SIG-M5 (cell line): ENCODE results near the gene KLF14.
A peak's percentile ranks its signal among the peaks of the same experiment; 100 is the strongest.
"Not testable (repeated sequence)": the region's sequence is repeated elsewhere in the genome, so short reads cannot be mapped to it uniquely, and the experiment has no call there.

Source experiments
- DNase-seq: peaks from one replicate; lab custom pipeline; 2025; lab: John Stamatoyannopoulos, UW

The KLF14 gene

DNA sequence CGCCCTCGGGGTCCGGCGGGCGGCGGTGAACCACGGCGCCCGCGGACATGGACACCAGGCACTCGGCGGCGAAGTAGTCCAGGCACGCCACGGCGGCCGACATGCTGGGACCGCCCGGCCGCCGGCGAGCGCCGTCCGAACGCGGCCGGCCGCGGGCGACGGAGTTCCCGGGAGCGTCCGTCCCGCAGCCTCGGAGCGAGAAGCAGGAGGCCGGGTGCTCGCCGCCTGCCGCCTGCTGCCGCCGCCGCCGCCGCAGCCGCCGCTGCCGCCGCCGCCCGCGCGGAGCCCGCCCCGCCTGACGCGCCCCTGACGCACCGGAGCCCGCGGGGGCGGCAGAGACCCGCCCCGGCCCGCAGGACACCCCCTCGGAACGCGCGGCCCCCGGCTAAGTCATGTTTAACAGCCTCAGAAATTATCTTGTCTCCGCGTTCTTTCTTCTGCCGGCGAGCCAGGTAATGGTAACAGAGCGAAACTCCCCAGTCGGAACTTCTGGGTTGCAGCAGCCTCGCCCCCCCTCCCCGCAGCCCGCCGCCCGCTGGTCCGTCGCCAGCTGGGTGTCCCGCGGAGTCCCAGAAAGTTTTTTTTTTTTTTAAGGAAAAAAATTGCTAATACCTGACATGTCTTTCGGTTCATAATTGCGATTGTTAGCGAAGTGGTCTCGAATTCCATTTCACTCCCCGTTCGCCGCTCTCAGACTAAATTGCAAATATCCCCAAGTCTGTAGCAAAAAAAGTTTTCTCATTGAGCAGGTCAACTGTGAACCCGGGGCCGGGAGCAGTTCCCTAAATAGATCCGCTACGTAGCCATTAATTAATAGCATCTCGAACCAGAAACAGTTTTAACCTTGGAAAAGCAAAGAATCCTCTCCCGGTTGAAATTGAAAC lies at the start of gene KLF14:
Gene KLF14 (minus strand): TSS at position 277 of the 884 bp plus-strand sequence. CDS start 174 bp downstream, at position 103.
- no peak for DNase-seq

- DNase-seq: no peak
Measured at GRCh38 chr7:130781346-130781745, 47.3 kb upstream of the KLF14 start.

DNA sequence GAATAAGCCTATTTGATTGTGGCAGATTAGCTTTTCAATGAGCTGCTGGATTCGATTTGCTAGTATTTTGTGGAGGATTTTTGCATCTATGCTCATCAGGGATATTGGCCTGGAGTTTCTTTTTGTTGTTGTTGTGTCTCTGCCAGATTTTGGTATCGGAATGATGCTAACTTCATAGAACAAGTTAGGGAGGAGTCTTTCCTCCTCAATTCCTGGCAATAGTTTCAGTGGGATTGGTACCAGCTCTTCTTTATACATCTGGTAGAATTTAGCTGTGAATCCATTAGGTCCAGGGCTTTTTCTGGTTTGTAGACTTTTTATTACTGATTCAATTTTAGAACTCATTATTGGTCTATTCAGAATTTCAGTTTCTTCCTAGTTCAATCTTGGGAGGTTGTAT lies 43.4 kb upstream of the KLF14 start:
- no peak for DNase-seq

GRCh38 chr7:130772456-130772855 lies 38.4 kb upstream of the KLF14 start:
- DNase-seq: not testable (repeated sequence)

DNA sequence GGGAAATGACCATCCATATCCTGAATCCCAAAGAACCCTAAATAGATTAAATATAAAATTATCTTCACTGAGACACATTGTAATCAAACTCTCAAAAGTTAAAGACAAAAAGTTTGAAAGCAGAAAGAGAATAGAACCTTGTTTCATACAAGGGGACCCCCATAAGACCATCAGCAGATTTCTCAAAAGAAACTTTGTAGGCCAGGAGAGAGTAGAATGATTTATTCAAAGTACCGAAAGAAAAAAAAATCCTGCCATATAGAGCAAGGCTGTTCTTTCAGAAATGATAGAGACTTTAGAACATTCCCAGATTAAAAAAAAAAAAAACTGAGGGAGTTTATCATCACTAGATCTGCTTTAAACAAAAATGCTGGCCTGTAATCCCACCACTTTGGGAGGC lies 34.8 kb upstream of the KLF14 start:
- DNase-seq: no peak

DNA sequence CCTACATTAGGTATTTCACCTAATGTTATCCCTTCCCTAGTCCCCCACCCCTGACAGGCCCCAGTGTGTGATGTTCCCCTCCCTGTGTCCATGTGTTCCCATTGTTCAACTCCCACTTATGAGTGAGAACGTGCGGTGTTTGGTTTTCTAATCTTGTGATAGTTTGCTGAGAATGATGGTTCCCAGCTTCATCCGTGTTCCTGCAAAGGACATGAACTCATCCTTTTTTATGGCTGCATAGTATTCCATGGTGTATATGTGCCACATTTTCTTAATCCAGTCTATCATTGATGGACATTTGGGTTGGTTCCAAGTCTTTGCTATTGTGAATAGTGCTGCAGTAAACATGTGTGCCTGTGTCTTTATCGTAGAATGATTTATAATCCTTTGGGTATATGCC lies 30.6 kb upstream of the KLF14 start:
- DNase-seq: not testable (repeated sequence)

DNA sequence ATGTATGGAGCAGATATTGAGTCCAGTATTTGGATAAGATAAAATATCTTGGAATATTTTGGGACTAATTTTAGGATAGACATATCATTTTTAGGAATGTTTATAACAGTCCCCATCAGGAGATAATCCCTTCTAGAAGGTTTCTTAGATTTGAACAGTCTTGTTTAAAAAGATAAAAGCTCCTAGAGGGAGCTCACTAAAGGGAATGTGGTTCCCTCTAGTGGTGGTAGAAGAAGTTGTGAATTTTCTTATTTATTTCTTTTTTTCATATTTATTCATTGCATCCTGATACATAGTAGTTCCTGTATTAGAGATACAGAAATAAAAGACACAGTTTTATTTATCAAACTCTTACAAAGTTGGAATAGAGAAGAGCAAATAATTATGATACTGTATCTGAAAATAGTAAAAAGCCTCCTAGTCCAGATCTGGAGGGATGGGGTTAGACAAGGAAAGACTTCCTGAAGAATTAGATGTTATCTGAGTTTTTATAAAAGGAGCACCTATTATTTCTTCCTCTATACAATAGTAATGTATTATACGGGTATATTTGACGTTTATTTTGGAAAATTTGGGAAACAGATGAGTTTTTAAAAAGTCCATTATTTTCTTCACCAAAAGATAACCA lies 24.5 kb upstream of the KLF14 start:
- no peak for DNase-seq

DNA sequence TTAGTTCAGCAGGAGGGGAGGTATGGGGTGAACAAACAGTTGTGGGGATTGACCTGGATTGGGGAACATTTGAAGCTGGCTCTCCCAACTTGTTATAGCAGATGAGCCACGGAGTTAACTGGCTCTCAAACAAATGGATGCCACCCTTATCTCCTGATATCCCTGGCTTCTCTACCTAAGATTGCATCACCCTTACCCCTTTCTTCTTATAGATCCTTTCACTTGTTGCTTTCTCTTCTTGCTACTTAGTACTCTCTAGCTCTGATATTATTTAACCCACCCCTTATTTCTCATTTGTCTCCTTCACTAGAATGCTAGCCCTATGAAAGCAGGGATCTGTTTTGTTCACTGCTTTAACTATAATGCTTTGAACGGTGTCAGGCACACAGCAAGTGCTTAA lies 22.3 kb upstream of the KLF14 start:
- DNase-seq: no peak

DNA sequence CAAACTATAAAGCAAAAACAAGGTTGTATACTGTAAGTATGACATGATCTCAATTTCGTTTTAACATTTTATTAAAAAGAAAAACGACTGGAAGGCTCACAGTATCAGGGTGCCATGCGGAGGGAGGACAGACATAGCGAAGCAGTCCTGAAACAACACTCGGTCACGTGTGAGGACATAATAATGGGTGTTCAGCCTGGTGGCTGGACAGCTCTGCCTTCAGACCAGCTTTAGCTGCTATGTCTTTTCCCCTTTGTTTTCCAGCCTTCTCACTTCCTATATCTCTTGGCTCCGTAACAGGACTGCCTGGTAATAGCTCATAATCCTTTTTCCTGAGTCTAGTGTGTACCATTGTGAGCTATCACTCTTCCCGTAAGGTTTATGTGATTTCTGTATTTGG lies 18.4 kb upstream of the KLF14 start:
- no peak for DNase-seq

DNA sequence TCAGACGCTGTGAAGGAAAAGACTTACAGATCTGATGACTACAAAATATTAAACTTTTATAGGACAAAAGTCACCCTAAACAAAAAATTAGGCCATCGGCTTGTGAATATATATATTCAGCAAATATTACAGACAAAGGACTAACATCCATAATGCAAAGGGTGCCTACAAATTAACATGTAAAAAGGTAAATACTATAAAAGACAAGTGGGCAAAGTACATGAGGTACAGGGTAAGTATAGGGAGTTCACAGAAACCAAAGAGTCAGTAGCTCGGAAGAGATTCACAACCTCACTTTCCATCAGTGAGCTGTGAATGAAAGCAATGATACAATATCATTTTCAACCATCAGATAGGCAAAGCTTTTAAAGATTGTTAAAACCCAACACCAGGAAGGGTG lies 16.7 kb upstream of the KLF14 start:
- DNase-seq: no peak

GRCh38 chr7:130748531-130749389 lies 14.8 kb upstream of the KLF14 start:
- no peak for DNase-seq

DNA sequence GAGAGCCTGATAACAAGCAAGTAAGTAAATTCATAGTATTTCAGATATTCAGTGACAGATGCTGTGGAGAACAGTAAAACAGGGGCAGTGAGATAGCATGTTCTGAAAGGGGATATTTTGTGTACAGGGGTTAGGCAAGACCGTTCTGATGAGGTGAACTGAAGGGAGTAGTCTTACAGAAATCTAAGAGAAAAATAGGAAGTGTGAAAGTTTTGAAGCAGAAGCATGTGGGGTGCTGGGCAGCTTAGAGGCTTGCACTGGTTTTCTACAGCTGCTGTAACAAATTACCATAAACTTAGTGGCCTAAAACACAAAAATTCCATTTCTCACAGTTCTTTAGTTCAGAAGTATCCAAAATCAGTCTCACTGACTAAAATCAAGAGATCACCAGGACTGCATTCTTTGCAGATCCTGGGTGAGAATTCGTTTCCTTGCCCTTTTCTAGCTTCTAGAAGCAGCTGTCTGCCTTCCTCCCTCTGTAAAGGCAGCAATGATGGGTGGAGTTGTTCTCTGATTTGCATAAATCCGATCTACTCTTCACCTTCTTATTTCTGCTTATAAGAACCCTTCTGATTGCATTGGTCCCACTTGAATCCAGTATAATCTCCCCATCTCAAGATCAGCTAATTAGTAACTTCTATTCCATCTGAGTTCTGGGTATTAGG lies 7.5 kb upstream of the KLF14 start:
- DNase-seq: peak; percentile 1

- no peak for DNase-seq
Measured at GRCh38 chr7:130740606-130741005, 6.6 kb upstream of the KLF14 start.

DNA sequence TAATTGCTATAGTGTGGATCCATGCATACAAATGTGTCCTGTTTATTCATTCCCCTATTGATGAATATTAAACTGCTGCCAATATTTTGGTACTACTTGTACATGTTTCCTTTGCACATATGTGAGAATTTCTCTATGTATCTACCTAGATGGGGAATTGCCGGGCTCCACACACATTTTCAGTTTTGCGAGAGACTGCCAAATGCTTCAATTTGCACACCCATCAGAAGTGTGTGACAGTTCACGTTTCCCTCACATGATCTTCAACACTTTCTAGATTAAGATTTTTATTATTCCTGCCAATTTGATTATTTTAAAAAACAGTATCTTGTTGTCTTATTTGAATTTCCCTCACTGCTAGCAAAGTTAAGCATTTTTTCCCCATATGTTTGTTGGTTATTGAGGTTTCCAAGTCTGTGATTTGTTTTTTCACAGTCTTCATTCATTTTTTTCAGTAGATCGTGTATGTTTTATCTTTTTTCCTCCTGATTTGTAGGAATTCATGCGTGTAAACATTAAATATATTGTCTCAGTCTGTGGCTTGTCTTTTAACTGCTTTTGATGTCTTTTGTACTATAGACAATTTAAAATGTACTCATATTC lies 2.4 kb upstream of the KLF14 start:
- DNase-seq: no peak

GRCh38 chr7:130734815-130735716 lies 1.1 kb upstream of the KLF14 start:
- no peak for DNase-seq

DNA sequence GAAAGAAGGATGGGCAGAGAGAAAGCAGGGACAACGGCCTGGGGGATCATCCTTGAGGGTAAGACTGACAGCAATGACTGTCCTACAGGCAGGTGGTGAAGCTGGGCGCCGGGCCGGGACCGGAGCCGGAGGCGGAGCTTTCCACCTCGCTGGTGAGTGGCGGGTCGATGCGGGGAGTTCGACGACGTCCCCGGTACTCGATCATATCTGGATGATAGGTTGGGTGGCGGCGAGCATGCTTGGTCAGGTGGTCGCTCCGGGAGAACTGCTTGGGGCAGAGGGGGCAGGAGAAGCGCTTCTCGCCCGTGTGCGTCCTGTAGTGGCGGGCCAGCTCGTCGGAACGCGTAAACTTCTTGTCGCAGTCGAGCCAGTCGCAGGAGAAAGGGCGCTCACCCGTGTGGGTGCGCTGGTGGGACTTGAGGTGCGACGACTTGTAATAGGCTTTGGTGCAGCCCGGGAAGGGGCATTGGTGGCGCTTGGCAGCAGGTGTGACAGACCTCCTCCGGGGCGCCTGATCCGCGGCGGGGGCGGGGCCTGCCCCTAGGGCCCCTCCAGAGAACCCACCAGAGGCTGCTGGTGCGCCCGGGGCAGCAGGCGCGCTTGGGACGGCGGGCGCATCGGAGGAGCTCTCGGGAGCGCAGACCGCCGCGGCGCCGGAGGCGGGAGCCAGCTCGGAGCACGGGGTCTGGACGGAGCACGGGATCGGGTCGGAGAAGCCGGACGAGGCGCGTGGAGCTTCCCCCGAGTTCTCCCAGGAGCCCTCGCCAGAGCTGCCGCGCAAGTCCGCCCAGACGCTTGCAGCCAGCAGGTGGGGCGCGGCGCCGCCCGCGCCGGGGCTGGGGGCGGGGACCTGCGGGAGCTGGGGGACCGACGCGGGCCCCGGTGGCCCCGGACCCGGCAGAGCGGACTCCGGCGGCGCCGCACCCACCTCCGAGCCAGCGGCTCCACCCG lies 752 bp downstream of the KLF14 start:
- no peak for DNase-seq

DNA sequence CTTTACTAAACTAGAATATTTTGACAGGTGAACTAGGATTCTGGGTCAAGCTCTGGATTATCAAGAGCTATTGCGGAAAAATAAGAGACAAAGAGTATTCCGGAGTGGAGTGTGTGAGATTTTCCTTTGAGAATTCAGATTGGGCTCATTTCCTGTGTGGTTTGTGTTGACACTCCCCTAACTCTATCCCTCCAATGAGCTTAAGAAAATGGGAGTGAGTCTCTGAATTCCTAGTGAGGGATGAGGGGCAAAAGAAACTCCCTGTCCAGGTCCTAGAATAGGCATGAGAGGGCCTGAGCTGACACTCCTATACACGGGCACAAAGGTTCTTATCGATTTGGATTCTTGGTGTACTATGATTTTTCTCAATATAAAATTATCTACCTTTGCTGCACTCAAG lies 10.2 kb downstream of the KLF14 start:
- DNase-seq: no peak

DNA sequence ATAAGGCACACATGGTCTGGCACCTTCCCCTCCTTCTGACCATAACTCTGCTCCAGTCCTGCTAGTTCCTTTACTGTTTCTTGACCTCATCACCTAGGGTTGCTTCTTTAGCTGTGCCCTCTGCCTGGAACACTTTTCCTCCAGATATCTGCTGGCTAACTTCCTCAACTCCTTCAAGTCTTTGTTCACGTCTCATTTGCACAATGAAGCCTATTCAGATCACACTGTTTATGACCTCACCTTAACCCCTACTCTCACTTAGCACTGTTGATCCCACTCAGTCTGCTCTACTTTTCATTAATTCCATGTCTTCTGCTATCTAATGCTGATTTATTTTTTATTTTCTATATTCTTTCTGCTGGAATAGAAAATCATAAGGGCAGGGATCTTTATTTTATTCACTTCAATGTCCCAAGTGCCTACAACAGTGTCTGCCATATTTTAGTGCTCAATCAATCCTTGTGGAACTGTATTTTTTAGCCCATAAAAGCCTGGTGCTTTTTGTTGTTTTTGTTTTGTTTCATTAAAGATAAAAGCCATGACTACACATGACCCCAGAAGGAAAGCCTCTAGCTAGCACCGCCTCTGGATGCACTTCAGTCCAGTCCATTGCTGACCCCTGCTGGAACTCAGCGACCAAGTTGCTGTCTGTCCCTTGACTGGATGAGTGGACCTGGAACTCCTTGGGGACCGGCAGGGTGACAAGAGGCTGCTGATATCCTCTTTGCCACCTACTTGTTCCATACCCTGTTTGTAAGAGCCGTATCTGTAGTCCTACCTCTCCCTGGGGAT lies 12.3 kb downstream of the KLF14 start:
- DNase-seq: no peak

GRCh38 chr7:130719541-130719940 lies 14.5 kb downstream of the KLF14 start:
- DNase-seq: no peak
